Esophagus squamous epithelium (tissue), 4 donors: ENCODE data around the gene AIDA.

Source experiments
- POLR2A ChIP-seq, 4 donors: fragments of 450-650 bp; IDR thresholded peaks; one replicate each; pipeline ENCODE4 v1.6.1; 2017; ENCODE audit warnings: antibody characterized with exemption in 4 of 4, mild to moderate bottlenecking in 4 of 4, moderate library complexity in 3 of 4
- TF ChIP-seq, protein P1 (sequence below), 6 experiments: fragments of 450-650 bp in 4 of 6; fragments of 200-600 bp in 2 of 6; sonication (generic) in 2 of 6; IDR thresholded peaks; one replicate each; pipeline ENCODE4 v1.5.1; 2016 to 2019; ENCODE audit warnings: antibody characterized with exemption in 6 of 6, mild to moderate bottlenecking in 4 of 6, moderate library complexity in 4 of 6

DNA sequence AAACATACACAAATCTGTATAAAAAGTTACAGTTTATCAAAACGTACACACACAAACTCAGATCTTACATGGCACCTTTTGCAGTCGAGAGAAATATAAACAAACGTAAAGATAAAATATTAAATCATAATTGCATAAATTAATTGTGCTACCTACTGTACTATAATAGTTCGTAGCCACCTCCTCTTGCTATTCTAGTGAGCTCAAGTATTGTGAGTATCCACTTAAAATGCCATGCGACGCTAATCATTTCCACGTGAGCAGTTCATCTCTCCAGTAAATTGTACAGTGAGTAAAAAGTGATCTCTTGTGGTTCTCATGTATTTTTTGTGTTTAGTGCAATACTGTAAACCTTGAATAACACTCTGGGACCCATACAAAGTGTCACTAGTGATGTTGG is 88.1 kb downstream of the AIDA start:
- TF ChIP-seq, protein P1, sequence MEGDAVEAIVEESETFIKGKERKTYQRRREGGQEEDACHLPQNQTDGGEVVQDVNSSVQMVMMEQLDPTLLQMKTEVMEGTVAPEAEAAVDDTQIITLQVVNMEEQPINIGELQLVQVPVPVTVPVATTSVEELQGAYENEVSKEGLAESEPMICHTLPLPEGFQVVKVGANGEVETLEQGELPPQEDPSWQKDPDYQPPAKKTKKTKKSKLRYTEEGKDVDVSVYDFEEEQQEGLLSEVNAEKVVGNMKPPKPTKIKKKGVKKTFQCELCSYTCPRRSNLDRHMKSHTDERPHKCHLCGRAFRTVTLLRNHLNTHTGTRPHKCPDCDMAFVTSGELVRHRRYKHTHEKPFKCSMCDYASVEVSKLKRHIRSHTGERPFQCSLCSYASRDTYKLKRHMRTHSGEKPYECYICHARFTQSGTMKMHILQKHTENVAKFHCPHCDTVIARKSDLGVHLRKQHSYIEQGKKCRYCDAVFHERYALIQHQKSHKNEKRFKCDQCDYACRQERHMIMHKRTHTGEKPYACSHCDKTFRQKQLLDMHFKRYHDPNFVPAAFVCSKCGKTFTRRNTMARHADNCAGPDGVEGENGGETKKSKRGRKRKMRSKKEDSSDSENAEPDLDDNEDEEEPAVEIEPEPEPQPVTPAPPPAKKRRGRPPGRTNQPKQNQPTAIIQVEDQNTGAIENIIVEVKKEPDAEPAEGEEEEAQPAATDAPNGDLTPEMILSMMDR (IDR thresholded peaks at IDR 0.05) = no peak
- TF ChIP-seq POLR2A (IDR thresholded peaks at IDR 0.05) = no peak
